Peyer's patch (tissue), 4 donors: ENCODE results near the gene USF1.

Experiments
- POLR2A ChIP-seq, 2 donors: fragments of 450-650 bp; IDR thresholded peaks; one replicate each; pipeline ENCODE4 v1.5.1; 2017; ENCODE audit warnings: antibody characterized with exemption in 2 of 2, mild to moderate bottlenecking in 2 of 2, moderate library complexity in 2 of 2
- TF ChIP-seq, protein P1 (sequence below), 6 experiments: fragments of 450-650 bp in 4 of 6; fragments of 200-600 bp in 2 of 6; sonication (generic) in 1 of 6; IDR thresholded peaks; one replicate each; pipeline ENCODE4 v1.5.1; 2017 to 2019; ENCODE audit warnings: antibody characterized with exemption in 6 of 6, mild to moderate bottlenecking in 3 of 6, moderate library complexity in 1 of 6

DNA sequence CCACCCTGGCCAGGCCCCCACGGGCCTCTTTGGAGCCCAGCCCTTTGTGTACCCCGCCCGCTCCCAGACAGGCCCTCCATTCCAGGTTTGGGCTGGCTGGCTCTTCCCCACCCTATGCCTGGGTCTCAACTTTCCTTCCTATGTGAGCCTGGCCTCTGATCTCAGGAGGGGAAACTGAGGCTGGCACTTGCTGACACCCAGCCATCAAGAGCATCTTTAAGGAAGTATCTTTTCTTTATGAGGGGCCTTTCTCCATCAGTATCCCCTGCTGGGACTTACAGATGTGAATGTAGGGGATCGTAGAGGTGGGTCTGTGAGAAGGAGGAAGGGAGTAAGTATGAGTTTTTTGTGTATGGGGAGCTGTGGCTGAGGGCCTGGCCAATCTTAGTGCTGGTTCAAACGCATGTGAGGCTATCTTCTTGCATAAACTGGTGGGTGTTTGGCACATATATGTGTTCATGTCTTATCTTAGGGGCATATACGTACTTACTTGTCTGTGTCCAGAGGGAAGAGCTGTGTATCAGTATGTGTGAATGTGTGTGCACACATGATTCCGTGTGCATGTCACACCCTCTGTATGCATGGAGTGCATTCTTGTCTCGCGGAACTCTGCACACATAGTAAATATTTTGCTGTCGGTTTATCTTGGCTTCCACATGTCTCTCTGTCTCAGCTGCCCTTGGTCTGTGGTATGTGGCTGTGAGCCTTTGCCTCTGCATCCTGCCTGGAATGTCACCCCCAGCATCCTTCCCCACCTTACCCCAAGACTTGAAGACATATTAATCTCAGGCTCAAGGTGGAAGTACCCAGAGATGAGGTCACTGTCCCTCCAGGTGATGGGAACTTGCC, 38.2 kb upstream of the USF1 start:
- TF ChIP-seq, protein P1, sequence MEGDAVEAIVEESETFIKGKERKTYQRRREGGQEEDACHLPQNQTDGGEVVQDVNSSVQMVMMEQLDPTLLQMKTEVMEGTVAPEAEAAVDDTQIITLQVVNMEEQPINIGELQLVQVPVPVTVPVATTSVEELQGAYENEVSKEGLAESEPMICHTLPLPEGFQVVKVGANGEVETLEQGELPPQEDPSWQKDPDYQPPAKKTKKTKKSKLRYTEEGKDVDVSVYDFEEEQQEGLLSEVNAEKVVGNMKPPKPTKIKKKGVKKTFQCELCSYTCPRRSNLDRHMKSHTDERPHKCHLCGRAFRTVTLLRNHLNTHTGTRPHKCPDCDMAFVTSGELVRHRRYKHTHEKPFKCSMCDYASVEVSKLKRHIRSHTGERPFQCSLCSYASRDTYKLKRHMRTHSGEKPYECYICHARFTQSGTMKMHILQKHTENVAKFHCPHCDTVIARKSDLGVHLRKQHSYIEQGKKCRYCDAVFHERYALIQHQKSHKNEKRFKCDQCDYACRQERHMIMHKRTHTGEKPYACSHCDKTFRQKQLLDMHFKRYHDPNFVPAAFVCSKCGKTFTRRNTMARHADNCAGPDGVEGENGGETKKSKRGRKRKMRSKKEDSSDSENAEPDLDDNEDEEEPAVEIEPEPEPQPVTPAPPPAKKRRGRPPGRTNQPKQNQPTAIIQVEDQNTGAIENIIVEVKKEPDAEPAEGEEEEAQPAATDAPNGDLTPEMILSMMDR (IDR thresholded peaks at IDR 0.05): no peak
- no peak for TF ChIP-seq POLR2A (IDR thresholded peaks at IDR 0.05)
